B cell (primary cell): ENCODE measurements around the gene PDHB.

Source experiments
- EZH2 ChIP-seq: IDR thresholded peaks from 2 replicates; pipeline ENCODE4 v1.6.1; 2012; ENCODE audit warnings: borderline replicate concordance, low read depth, mild to moderate bottlenecking, moderate library complexity, low read length; ENCODE audit not compliant: insufficient read depth, poor library complexity, severe bottlenecking
- TF ChIP-seq, protein P1 (sequence below): fragments of 200-600 bp; IDR thresholded peaks from one replicate; pipeline ENCODE4 v1.8.0; 2022; ENCODE audit warnings: antibody characterized with exemption, mild to moderate bottlenecking

DNA sequence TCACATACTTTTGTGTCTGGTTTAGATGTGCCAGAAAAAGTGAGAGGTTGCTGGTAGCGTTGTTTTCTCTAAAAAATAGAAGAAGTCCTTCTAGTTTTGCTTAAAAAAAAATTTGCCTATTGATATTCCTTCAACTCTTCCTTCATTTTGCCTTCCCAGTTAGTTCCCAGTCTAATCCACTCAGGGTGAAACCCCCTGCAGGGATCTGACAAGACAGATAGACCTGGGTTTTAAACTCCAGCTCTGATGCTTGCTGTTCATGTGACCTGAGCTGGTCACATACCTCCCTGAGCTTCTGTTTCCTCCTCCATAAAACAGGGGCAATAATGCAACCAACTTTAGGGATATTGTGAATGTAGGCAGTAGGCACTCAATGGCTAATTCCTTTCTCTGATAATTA is 39.6 kb upstream of the PDHB start:
- TF ChIP-seq, protein P1, sequence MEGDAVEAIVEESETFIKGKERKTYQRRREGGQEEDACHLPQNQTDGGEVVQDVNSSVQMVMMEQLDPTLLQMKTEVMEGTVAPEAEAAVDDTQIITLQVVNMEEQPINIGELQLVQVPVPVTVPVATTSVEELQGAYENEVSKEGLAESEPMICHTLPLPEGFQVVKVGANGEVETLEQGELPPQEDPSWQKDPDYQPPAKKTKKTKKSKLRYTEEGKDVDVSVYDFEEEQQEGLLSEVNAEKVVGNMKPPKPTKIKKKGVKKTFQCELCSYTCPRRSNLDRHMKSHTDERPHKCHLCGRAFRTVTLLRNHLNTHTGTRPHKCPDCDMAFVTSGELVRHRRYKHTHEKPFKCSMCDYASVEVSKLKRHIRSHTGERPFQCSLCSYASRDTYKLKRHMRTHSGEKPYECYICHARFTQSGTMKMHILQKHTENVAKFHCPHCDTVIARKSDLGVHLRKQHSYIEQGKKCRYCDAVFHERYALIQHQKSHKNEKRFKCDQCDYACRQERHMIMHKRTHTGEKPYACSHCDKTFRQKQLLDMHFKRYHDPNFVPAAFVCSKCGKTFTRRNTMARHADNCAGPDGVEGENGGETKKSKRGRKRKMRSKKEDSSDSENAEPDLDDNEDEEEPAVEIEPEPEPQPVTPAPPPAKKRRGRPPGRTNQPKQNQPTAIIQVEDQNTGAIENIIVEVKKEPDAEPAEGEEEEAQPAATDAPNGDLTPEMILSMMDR = no peak
- TF ChIP-seq EZH2 = no peak
